Hematopoietic multipotent progenitor cell treated with erythropoietin and hydrocortisone succinate and interleukin-3 and kit ligand, for 17 days (in vitro differentiated cells): ENCODE measurements around the gene RYK.
"Not testable (repeated sequence)": the region's sequence is repeated elsewhere in the genome, so short reads cannot be mapped to it uniquely, and the experiment has no call there.

ENCODE experiments used
- DNase-seq: peaks from one replicate; pipeline ENCODE4 v3.0.0-alpha.2; 2015; ENCODE audit warnings: low spot score

The RYK gene

GRCh38 chr3:134216191-134216764 lies 34.4 kb downstream of the RYK start:
- no peak for DNase-seq

GRCh38 chr3:134214239-134214638 lies 36.4 kb downstream of the RYK start:
- no peak for DNase-seq

DNA sequence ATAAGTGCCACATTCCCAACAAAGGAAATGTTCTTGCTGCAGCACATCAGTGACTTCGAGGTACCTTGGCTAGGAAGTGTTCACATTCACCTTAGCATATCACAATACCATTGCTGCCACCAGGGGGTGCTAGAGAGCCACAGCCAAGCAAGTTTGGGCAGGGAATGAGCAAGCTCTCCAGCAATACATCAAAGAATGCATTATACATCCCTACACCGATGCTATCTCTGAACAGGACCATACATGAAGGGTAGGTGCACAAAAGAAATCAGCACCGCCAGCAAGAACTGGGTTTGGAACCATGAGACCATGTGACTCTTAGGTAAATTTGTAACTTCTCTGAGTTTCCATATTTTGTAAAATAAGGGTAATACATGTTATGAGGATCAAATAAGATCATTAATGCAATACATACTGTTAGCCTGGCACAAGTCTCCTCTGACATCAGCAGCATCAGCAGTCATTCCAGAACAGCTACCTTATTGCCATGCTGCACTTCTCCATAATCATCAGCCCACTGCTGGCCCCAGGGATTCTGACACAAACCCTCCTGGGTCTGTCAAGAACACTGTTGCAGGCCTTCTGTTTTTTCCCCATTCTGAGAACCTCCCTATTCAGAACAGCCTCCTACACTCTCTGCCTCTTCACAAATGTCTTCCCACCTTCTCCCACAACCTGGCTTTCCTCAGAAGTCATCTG lies 37.5 kb downstream of the RYK start:
- peak; percentile 83 for DNase-seq

DNA sequence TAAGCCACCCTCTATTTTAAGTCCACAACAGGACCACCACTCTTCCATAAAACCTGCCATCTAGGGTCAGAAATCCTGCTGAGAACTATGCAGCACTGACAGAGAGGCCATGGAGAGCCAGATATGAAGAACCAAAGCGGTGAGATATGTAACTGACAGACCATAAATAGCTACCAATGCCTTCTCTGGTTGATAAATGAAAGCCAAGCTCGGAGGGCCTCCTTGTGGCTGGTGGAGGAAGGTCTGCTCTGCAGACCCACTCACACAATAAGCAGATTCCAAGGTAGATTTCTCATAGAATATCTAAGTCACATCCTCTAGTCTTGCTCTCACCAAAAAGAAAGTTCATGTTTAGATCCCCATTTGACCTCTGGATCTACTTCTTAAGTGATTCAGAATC lies 38.9 kb downstream of the RYK start:
- no peak for DNase-seq

DNA sequence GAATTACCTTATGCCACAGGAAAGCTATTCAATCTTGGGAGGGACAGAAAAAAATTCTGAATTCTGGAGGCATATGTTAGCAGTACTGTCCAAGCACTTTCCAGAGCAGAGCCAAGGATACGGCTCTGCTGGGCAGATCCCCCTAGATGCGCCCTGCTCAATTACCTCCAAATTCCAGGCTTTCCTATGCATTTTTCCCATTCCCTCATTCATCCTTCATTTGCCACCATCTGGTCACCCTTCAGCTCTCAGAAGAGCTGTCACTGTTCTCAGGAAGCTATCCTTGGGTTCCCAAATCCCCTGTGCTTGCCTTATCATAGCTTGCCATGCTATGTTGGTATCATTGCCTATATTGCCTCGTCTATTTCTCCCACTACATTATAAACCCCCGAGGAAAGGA lies 45.2 kb downstream of the RYK start:
- no peak for DNase-seq

DNA sequence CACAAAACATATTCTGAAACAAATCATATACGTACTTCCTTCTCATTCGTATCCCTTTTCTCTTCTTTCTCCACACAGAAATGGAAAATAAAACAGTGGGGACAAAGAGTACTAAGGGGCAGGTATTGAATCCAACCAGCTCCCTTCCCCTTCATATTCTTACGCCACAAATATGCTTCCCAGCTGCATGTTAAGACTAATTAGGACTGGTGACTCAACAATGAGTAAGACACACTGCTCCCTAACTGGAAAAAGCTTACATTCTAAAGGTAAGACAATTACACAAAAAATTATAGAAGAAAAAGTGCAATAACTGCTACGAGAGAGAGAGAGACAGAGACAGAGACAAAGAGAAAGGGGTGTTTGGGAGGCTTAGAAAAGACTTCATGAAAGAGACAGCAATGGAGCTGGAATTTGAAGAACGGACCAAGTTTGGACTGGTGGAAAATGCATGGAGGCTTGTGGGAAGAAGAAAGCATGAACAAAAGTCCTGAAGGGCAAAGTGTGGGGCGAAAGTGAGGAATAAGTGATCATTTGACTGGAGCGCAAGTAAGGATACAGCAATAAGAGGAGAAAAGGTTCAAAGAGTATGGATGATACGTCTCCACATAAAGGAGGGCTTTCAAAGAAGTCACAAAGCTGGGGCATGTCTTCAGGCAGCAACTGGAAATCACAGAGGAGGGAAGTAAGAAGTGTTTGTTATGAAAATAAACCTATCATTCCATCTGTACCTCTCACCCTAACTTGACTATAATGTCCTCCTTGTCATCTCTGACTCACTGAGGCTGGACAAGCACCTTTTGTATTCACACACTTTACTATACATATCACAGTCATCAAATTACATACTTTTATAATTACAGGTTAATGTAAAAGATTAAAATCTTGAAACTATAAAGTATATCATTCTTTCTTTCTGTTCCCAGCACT lies 49.2 kb downstream of the RYK start:
- no peak for DNase-seq

DNA sequence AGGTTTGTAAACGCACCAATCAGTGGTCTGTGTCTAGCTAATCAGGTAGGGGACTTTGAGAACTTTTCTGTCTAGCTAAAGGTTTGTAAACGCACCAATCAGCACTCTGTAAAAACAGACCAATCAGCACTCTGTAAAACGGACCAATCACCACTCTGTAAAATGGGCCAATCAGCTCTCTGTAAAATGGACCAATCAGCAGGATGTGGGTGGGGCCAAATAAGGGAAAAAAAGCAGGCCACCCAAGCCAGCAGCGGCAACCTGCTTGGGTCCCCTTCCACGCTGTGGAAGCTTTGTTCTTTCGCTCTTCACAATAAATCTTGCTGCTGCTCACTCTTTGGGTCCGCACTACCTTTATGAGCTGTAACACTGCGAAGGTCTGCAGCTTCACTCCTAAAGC lies 50.8 kb downstream of the RYK start:
- DNase-seq: not testable (repeated sequence)

DNA sequence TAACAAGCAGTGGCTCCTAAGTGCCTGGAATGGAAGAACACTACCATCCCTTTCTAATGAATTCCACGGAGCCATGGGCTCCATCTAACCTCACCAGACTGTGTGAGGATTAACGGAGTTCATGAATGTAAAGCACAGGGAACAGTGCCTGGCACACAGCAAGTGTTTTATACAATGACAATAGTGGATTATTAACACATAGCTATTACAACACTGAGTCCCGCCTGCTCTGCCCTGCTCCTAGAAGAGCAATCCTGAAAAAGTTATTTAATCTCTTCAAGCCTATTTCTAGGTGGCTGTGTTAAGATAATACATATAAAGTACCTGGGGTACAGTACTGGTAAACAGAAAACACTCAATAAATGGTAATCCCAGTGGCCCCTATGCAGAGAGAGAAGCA lies 51.4 kb downstream of the RYK start:
- DNase-seq: no peak

GRCh38 chr3:134198414-134198813 lies 52.2 kb downstream of the RYK start:
- DNase-seq: no peak

GRCh38 chr3:134197681-134198261 lies 52.9 kb downstream of the RYK start:
- peak; percentile 72 for DNase-seq

DNA sequence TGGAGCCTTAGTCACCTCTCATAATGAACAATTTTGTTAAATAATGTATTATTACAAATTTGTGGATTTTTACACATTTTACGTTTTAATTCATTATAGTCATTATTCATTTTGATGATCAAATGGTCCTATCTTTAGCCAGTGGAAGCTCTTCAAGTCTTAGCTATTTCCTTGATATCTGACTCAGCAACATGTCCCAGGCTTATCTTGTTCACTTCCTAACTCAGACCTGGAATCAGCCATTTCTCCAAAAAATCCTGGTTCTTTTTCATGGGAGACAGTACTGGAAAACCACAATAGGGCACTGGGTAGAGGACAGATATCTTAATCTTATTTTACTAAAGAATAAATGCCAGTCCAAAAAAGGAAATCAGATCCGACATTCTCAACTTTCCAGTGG lies 56.4 kb downstream of the RYK start:
- DNase-seq: no peak

- no peak for DNase-seq
These were observed 60.4 kb downstream of the RYK start for GRCh38 chr3:134190250-134190649.

DNA sequence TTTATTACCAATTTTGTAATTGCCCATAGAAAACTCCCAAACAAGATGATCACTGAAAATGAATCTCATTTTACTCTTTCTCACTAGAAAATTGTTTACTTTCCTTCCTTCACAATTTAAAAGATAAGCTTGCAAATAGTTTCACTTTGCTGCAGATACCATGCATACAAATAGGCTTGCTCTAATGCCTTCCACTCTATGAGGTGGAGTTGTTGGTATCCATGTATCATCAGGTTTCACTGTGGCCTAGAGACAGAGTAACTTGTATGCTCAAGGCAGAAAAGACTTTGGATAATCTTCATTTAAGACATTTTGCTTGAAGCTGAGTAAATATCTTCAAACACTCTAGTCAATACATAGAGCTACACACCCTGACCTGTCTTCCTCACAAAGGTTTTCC lies 60.8 kb downstream of the RYK start:
- no peak for DNase-seq

GRCh38 chr3:134186391-134186790 lies 64.3 kb downstream of the RYK start:
- DNase-seq: no peak

GRCh38 chr3:134180761-134181160 lies 69.9 kb downstream of the RYK start:
- no peak for DNase-seq

DNA sequence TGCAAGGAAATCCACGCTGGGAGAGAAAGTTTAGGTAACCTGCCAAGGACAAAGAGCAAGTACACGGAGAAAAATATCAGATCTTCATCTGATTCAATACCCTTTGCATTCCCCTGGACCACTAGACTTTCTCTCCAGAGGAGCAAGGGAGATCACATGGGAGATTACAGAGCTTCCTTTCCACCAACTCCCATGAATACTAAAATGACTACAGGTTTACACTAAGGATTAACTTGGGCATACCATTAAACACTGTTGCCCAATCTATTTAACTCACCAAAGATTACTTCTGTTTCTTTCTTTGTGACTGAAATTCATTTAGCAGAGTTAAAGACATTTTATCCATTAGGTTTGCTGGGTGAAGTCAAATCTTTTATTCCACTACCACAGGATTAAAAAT lies 71.2 kb downstream of the RYK start:
- DNase-seq: no peak

DNA sequence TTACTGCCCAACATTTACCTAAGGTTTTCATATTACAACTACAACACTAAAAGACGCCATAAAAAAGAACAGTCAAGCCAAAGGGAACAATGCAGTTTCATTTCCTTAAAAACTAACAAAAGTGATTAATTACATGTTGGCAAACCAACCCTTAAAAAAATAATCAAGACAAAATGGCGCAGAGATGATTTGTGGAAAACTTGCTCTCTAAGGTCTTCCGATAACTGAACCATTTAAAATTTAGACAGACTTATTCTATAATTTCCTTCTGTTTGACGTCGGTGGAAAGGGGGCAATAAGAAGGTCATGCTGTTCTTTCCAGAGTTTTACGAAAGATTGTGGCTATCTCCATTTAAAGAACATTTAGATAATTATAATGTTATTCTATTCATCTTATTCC lies 87.6 kb downstream of the RYK start:
- DNase-seq: no peak

DNA sequence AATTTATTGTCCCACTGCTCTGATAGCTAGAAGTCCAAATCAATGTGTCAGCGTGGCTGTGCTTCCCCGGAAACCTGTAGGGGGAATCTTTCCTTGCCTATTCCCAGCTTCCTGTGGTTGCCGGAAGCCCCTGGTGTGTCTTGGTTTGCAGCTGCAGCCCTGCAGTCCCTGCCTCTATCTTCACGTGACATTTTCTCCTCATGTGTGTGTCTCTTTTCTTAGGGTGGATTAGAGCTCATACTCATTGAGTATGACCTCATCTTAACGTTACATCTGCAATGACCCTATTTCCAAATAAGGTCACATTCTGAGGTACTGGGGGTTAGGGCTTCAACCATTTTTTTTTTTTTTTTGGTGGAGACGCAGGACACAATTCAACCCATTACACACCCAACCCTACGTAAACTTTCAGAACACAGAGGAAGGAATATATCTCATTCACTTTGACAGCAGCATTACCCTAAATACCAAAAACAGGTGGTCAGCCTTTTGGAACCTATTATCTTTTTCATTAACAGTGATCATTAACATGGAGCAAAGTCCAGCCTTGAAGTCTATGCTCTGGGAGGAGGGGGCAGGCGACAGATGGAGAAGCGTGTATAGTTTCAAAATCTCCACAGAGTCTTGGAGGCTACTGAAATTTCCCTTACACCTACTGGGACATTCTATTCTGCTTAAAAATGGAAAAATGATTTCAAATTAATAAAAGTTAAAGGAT lies 88.6 kb downstream of the RYK start:
- DNase-seq: no peak

DNA sequence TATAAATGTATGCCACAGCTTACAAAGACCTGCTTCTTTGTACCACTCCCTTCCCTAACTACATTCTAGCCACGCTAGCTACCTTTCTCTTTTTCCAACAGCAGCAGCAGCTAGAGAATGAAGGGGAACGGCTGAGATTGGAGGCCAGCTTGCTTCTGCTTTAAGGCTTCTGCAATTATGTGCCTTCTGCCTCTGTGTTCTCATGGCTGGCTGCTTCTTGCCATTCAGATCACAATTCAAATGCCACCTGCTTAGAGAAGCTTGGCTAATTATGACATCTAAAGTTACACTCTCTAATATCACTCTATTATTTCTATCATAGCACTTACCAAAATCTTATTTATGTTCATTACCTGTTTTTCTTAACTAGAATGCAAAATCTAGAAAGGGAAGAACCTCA lies 95.2 kb downstream of the RYK start:
- DNase-seq: no peak

GRCh38 chr3:134153761-134154160 lies 96.9 kb downstream of the RYK start:
- DNase-seq: no peak

GRCh38 chr3:134150476-134150875 lies 100.2 kb downstream of the RYK start:
- DNase-seq: no peak

DNA sequence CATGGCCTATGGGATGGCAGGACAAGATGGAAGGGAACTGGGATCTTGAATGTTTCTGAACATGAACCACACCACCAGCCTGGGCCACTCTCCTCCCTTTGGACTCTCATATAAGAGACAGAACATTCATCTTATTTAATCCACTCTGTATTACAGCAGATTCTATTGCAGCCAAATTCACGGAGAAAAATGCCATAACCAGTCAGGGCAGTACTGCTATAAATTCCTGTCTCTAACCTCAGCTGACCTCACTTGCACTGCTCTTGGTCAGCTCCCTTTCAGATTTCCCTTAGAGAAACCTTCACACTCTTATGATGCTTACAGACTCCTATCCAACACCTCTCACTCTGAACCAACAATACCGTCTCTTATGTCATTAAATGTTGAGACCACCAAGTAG lies 101.4 kb downstream of the RYK start:
- DNase-seq: no peak
